Measurements from ENCODE around the gene RNU1-3.

DNA sequence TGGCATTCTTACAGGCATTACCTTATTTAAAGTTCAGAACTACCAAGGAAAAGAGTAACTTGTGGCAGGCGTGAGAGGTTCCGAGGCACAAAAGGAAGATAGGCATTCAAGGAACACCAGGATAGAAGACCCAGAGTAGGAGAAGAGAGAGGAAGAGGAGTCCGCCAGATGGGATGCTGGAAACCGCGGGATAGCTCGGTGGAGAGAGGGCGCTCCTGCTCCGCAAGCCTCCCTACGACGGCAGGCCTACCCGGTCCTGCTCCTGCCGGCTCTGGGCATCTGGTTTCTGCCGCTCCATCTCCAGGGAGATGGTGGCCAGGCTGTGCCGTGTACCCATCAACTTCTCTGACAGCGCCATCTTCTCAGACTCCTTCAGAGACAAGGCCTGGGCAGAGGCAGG, 48.0 kb downstream of the RNU1-3 start:
- TF ChIP-seq, protein P1, sequence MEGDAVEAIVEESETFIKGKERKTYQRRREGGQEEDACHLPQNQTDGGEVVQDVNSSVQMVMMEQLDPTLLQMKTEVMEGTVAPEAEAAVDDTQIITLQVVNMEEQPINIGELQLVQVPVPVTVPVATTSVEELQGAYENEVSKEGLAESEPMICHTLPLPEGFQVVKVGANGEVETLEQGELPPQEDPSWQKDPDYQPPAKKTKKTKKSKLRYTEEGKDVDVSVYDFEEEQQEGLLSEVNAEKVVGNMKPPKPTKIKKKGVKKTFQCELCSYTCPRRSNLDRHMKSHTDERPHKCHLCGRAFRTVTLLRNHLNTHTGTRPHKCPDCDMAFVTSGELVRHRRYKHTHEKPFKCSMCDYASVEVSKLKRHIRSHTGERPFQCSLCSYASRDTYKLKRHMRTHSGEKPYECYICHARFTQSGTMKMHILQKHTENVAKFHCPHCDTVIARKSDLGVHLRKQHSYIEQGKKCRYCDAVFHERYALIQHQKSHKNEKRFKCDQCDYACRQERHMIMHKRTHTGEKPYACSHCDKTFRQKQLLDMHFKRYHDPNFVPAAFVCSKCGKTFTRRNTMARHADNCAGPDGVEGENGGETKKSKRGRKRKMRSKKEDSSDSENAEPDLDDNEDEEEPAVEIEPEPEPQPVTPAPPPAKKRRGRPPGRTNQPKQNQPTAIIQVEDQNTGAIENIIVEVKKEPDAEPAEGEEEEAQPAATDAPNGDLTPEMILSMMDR (IDR thresholded peaks at IDR 0.05), result no peak
- no peak for TF ChIP-seq POLR2A (IDR thresholded peaks at IDR 0.05)

Measured in lower leg skin (tissue), 3 donors.